Mesendoderm (in vitro differentiated cells): Measurements from ENCODE around the gene MYLIP.

Experiments used
- DNase-seq: peaks from one replicate; pipeline ENCODE4 v3.0.0; 2013
- H2AK5ac ChIP-seq: 2 replicates; pipeline ENCODE4 v1.6.1; 2013; ENCODE audit warnings: low read length, inconsistent platforms
- H2BK120ac ChIP-seq: 2 replicates; pipeline ENCODE4 v1.6.1; 2013; ENCODE audit warnings: low read depth, mild to moderate bottlenecking, low read length, moderate library complexity, mixed read lengths
- H2BK15ac ChIP-seq: replicated peaks from 2 replicates; pipeline ENCODE4 v1.6.1; 2013; ENCODE audit warnings: low read depth, mild to moderate bottlenecking, moderate library complexity
- H2BK5ac ChIP-seq: 2 replicates; pipeline ENCODE4 v1.6.1; 2013; ENCODE audit warnings: low read length, inconsistent platforms
- H3K18ac ChIP-seq: 2 replicates; pipeline ENCODE4 v1.6.1; 2013; ENCODE audit warnings: mild to moderate bottlenecking, low read length, mixed read lengths
- H3K23ac ChIP-seq: one replicate; pipeline ENCODE4 v1.6.1; 2013; ENCODE audit warnings: low read length
- H3K27ac ChIP-seq: 2 replicates; pipeline ENCODE4 v1.5.1; 2013; ENCODE audit warnings: low read depth, mild to moderate bottlenecking, inconsistent platforms, low read length, moderate library complexity
- H3K27me3 ChIP-seq: 2 replicates; pipeline ENCODE4 v1.6.1; 2013; ENCODE audit warnings: low read length, control low read depth, mild to moderate bottlenecking, inconsistent platforms; ENCODE audit not compliant: insufficient read depth, poor library complexity
- H3K36me3 ChIP-seq: 2 replicates; pipeline ENCODE4 v1.6.1; 2013; ENCODE audit warnings: low read length, inconsistent platforms; ENCODE audit not compliant: control insufficient read depth, insufficient read depth
- H3K4ac ChIP-seq: one replicate; pipeline ENCODE4 v1.6.1; 2013; ENCODE audit warnings: low read depth, mild to moderate bottlenecking, low read length, moderate library complexity
- H3K4me1 ChIP-seq: 2 replicates; pipeline ENCODE4 v1.6.1; 2013; ENCODE audit warnings: low read depth, low read length, inconsistent platforms; ENCODE audit not compliant: control insufficient read depth
- H3K4me2 ChIP-seq: 2 replicates; pipeline ENCODE4 v1.6.1; 2013; ENCODE audit warnings: low read length
- H3K4me3 ChIP-seq: 2 replicates; pipeline ENCODE4 v1.5.1; 2013; ENCODE audit warnings: mild to moderate bottlenecking, low read length
- H3K56ac ChIP-seq: one replicate; pipeline ENCODE4 v1.6.1; 2013; ENCODE audit warnings: low read length
- H3K79me1 ChIP-seq: 2 replicates; pipeline ENCODE4 v1.6.1; 2013; ENCODE audit warnings: low read length, inconsistent platforms
- H3K79me2 ChIP-seq: 2 replicates; pipeline ENCODE4 v1.6.1; 2013; ENCODE audit warnings: mild to moderate bottlenecking, low read length; ENCODE audit not compliant: control insufficient read depth, insufficient read depth
- H3K9ac ChIP-seq: 2 replicates; pipeline ENCODE4 v1.6.1; 2013; ENCODE audit warnings: low read length, inconsistent platforms
- H4K5ac ChIP-seq: one replicate; pipeline ENCODE4 v1.6.1; 2013; ENCODE audit warnings: low read length
- H4K8ac ChIP-seq: one replicate; pipeline ENCODE4 v1.6.1; 2013; ENCODE audit warnings: low read depth, mild to moderate bottlenecking, control low read depth, low read length, moderate library complexity
- WGBS: extraction: QIAGEN DNeasy Blood & Tissue Kit; methylation state at CpG from one replicate; pipeline ENCODE4 v1.1.7; 2013; ENCODE audit warnings: low lambda C conversion rate, missing lambda C conversion rate; ENCODE audit not compliant: insufficient coverage; ENCODE audit errors: extremely low coverage; 5-methylcytosine and 5-hydroxymethylcytosine counted together

The MYLIP gene

DNA sequence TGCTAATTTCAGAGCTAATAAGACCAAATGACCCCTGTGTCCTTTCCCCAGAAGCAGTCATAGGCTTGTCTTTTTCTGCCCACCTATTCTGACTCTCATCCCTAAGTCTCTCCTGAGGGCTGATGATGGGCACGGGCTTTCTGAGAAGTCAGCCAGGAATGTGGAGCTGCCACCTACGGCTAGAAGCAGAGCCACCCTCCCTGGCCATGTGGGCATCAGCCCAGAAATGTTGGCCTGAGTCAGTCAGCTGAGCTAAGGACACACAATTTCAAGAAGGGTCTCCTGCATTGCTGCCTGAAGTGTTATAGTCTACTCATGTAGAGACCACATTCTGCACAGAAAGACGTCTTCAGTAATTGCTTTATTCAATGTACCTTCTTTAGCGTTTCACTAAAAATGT, 17.1 kb downstream of the MYLIP start:
- no peak for DNase-seq
- no peak overlapping the region for H3K9ac ChIP-seq
- no peak overlapping the region for H2BK120ac ChIP-seq
- no CpG with 5 or more reads among the region's 4 CpGs for WGBS
- no peak overlapping the region for H3K23ac ChIP-seq
- H3K4ac ChIP-seq = no peak overlapping the region
- H3K18ac ChIP-seq = no peak overlapping the region
- H3K27ac ChIP-seq = no peak overlapping the region
- H2AK5ac ChIP-seq = no peak overlapping the region
- H3K36me3 ChIP-seq = peaks cover 4% of the 10 kb centered on the region
- no peak overlapping the region for H2BK15ac ChIP-seq
- H3K27me3 ChIP-seq = no peaks in the 10 kb centered on the region
- H3K79me2 ChIP-seq = peaks cover 2% of the 10 kb centered on the region
- no peak overlapping the region for H4K8ac ChIP-seq
- peaks cover 5% of the 10 kb centered on the region for H3K79me1 ChIP-seq
- H3K4me1 ChIP-seq = no peaks in the 10 kb centered on the region
- H4K5ac ChIP-seq = no peak overlapping the region
- no peak overlapping the region for H3K4me2 ChIP-seq
- no peak overlapping the region for H3K56ac ChIP-seq
- no peak overlapping the region for H2BK5ac ChIP-seq
- no peak overlapping the region for H3K4me3 ChIP-seq

DNA sequence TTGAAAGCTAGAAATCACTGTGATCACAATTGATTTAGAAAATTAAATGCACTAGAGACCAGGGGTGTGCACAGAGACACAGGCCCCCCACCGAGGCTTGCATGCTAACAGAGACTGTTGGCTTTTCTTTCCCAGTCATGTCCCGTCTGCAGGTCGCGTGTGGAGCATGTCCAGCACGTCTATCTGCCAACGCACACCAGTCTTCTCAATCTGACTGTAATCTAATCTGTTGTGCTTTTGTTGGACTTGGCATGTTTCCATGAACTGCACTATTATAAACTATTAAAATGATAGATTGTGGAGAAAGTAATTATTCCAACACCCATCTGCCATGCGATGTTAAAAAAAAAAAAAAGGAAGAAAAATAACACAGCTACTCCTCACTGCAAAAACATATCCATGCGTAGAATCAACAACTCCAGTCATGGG, 17.7 kb downstream of the MYLIP start:
- H3K79me1 ChIP-seq = peaks cover 4% of the 10 kb centered on the region
- no peak overlapping the region for H3K27ac ChIP-seq
- no peak overlapping the region for H2BK5ac ChIP-seq
- WGBS = no CpG with 5 or more reads among the region's 8 CpGs
- no peak overlapping the region for H3K4ac ChIP-seq
- no peak for DNase-seq
- no peak overlapping the region for H2BK120ac ChIP-seq
- H3K18ac ChIP-seq = no peak overlapping the region
- H3K4me1 ChIP-seq = no peaks in the 10 kb centered on the region
- no peak overlapping the region for H3K4me2 ChIP-seq
- peaks cover 4% of the 10 kb centered on the region for H3K36me3 ChIP-seq
- H4K8ac ChIP-seq = no peak overlapping the region
- no peak overlapping the region for H4K5ac ChIP-seq
- no peak overlapping the region for H3K56ac ChIP-seq
- H3K27me3 ChIP-seq = no peaks in the 10 kb centered on the region
- no peak overlapping the region for H3K9ac ChIP-seq
- H2AK5ac ChIP-seq = no peak overlapping the region
- no peak overlapping the region for H3K23ac ChIP-seq
- H2BK15ac ChIP-seq = no peak overlapping the region
- H3K4me3 ChIP-seq = no peak overlapping the region
- peaks cover 2% of the 10 kb centered on the region for H3K79me2 ChIP-seq

DNA sequence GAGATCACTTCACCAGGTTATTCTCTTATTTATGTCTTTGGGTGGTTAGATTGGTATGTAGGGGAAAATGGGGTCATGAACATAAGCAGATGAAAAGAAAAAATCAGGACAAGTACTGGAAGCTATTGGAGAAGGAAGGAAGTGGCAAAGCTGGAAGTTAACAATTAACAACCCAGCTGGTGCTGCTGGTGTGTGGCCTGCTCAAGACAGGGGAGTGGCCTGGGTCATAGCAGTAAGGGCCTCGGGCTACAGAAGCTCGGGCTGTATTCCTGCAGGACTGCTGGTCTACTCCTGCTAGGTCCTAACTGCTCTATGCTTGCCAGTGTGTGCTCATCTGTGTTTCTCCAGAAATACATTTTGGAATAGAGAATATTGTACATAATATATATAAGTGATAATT, 19.6 kb downstream of the MYLIP start:
- Histone ChIP-seq H3K56ac (no peak overlapping the region), H2AK5ac (no peak overlapping the region), H3K36me3 (peaks cover 2% of the 10 kb centered on the region), H2BK15ac (no peak overlapping the region), H2BK120ac (no peak overlapping the region), H3K18ac (no peak overlapping the region), H3K23ac (no peak overlapping the region), H3K79me1 (peaks cover 2% of the 10 kb centered on the region), H2BK5ac (no peak overlapping the region), H3K27ac (no peak overlapping the region), H3K4me1 (no peaks in the 10 kb centered on the region), H4K8ac (no peak overlapping the region), H3K4ac (no peak overlapping the region), H3K27me3 (no peaks in the 10 kb centered on the region), H3K4me3 (no peak overlapping the region), H4K5ac (no peak overlapping the region), H3K4me2 (no peak overlapping the region), H3K9ac (no peak overlapping the region), H3K79me2 (peaks cover 2% of the 10 kb centered on the region)
- no CpG with 5 or more reads among the region's 2 CpGs for WGBS
- peak; percentile 82 for DNase-seq

DNA sequence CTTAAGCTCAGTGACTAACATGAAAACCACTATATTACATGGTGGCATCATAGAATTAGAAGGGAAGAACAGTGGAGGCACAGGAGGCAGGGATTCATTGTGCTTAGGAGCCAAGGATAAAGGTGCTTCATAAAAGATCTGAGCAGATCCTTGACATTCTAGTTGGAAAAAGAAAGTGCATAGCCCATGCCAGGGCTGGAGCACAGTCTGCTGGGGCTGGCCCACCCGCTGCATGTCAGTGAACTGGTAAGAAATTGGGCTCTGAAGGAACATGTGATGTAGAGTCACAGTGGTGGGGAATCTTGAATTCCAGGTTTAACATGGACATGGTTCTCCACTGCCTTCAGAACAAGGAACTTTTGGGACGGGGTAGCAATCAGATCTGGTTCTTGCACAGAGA, 20.4 kb downstream of the MYLIP start:
- WGBS = no CpG with 5 or more reads among the region's 2 CpGs
- Histone ChIP-seq H3K18ac (no peak overlapping the region), H3K36me3 (peaks cover 1% of the 10 kb centered on the region)

DNA sequence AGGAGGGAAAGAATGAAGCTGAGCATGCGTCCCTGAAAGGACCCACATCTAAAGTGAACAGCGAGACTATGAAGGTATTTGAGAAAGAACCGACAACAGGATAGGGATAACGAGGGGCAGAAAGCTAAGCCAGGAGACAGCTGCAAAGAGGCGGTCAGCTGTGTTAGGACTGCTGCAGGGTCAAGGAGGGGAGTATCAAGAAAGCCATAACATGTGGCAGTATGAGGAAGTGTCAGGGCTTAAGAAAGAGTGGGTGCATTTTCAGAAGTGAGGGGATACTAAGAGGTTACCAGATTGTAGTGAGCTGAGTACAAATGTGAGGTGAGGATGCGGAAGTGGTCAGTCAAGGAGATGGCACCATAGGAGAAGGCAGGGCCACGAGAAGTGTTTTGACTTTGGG, 21.2 kb downstream of the MYLIP start:
- no peaks in the 10 kb centered on the region for H3K4me1 ChIP-seq
- H3K36me3 ChIP-seq = peaks cover 1% of the 10 kb centered on the region
- no peak overlapping the region for H2BK5ac ChIP-seq
- H3K79me2 ChIP-seq = peaks cover 1% of the 10 kb centered on the region
- no peaks in the 10 kb centered on the region for H3K27me3 ChIP-seq
- no peak overlapping the region for H3K4ac ChIP-seq
- H3K9ac ChIP-seq = no peak overlapping the region
- no CpG with 5 or more reads among the region's 7 CpGs for WGBS
- H2BK120ac ChIP-seq = no peak overlapping the region
- no peak overlapping the region for H2AK5ac ChIP-seq
- H4K5ac ChIP-seq = no peak overlapping the region
- no peak overlapping the region for H3K27ac ChIP-seq
- peaks cover 2% of the 10 kb centered on the region for H3K79me1 ChIP-seq
- no peak overlapping the region for H2BK15ac ChIP-seq
- H3K23ac ChIP-seq = no peak overlapping the region
- H3K4me3 ChIP-seq = no peak overlapping the region
- H3K18ac ChIP-seq = no peak overlapping the region
- H3K56ac ChIP-seq = no peak overlapping the region
- H4K8ac ChIP-seq = no peak overlapping the region
- no peak for DNase-seq
- H3K4me2 ChIP-seq = no peak overlapping the region

More for the DNA sequence above, 20.4 kb downstream of the MYLIP start:
- no peak overlapping the region for H4K5ac ChIP-seq
- no peak overlapping the region for H3K27ac ChIP-seq
- no peak overlapping the region for H2AK5ac ChIP-seq
- H3K23ac ChIP-seq = no peak overlapping the region
- no peaks in the 10 kb centered on the region for H3K27me3 ChIP-seq
- H3K4me1 ChIP-seq = no peaks in the 10 kb centered on the region
- peaks cover 2% of the 10 kb centered on the region for H3K79me1 ChIP-seq
- H4K8ac ChIP-seq = no peak overlapping the region
- no peak for DNase-seq
- no peak overlapping the region for H2BK5ac ChIP-seq
- H3K4me3 ChIP-seq = no peak overlapping the region
- no peak overlapping the region for H3K4me2 ChIP-seq
- no peak overlapping the region for H3K9ac ChIP-seq
- H3K79me2 ChIP-seq = peaks cover 2% of the 10 kb centered on the region
- H2BK15ac ChIP-seq = no peak overlapping the region
- H2BK120ac ChIP-seq = no peak overlapping the region
- H3K4ac ChIP-seq = no peak overlapping the region
- no peak overlapping the region for H3K56ac ChIP-seq

DNA sequence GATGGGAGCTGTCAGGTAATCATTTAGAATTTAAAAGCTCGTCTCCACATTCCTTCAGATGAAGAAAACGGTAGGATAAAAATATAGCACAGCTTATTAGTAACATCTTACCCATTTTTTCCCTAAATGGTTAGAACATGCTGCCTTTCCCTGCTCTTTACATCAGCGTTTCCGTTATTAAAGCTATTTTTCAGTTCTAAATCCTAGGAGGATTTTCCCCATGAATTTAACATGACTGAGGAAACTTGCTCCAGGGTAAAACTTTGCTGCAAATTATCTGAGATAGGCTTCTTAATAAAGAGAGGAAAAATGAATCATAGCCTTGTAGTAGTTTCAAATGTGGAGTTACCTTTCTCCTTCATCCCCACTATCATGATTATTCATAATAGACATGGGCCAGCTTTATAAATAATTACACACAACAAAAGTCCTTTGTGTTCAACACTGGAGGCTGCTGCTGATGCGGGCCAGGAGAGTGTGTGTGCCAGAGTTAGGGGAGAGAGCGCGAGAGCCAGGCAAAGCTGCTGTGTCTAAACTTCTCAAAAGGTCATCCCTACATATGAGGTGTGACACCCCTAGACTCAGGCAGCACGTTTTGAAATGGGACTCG, 24.4 kb downstream of the MYLIP start:
- no peak overlapping the region for H4K5ac ChIP-seq
- H3K4me2 ChIP-seq = no peak overlapping the region
- no peak for DNase-seq
- no peak overlapping the region for H3K27ac ChIP-seq
- H3K79me2 ChIP-seq = no peaks in the 10 kb centered on the region
- H3K4me1 ChIP-seq = no peaks in the 10 kb centered on the region
- H4K8ac ChIP-seq = no peak overlapping the region
- H3K9ac ChIP-seq = no peak overlapping the region
- H2BK5ac ChIP-seq = no peak overlapping the region
- no peak overlapping the region for H2BK120ac ChIP-seq
- no peak overlapping the region for H3K23ac ChIP-seq
- H2BK15ac ChIP-seq = no peak overlapping the region
- H3K56ac ChIP-seq = no peak overlapping the region
- no peak overlapping the region for H3K4ac ChIP-seq
- no peak overlapping the region for H3K18ac ChIP-seq
- H3K36me3 ChIP-seq = peaks cover 2% of the 10 kb centered on the region
- peaks cover 2% of the 10 kb centered on the region for H3K79me1 ChIP-seq
- H3K4me3 ChIP-seq = no peak overlapping the region
- H3K27me3 ChIP-seq = no peaks in the 10 kb centered on the region
- H2AK5ac ChIP-seq = no peak overlapping the region
- no CpG with 5 or more reads among the region's 9 CpGs for WGBS
